ENCODE results near the gene CERS6.

DNA sequence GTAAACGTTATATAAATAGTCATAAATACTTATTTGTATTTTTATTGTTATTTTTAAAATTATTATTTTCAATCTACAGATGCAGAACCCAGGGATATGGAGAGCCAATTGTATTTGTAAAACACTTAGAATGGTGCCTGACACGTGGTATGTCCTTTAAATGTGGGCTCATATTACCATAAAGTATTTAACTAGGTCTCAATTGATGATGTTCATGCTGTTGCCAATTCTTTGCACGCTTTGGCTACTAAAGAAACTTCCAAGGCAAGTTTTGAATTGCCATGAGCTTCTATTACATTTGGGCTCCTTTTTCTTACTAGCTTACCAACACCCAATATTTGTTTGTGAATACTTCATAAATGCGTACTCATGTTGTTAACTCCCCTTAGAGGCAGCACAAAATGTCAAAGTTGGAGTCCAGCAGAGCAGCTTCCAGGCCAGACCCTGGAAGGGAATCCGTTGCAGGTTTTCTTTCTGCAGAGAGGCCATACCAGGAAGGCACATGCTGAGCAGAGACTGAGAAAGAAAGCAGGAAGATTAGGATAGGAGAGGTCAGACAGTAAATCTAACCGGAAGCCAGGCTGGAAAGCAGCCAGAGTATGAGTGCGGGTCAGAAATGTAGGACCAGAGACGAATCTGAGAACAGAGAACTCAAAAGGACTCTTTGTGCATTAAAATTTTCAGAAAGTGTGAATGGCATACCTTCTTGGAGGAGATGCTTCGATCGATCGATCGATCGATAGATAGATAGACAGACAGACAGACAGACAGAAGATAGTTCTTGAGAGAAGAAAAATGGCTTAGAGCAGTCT, 342.2 kb downstream of the CERS6 start:
- TF ChIP-seq, protein P1, sequence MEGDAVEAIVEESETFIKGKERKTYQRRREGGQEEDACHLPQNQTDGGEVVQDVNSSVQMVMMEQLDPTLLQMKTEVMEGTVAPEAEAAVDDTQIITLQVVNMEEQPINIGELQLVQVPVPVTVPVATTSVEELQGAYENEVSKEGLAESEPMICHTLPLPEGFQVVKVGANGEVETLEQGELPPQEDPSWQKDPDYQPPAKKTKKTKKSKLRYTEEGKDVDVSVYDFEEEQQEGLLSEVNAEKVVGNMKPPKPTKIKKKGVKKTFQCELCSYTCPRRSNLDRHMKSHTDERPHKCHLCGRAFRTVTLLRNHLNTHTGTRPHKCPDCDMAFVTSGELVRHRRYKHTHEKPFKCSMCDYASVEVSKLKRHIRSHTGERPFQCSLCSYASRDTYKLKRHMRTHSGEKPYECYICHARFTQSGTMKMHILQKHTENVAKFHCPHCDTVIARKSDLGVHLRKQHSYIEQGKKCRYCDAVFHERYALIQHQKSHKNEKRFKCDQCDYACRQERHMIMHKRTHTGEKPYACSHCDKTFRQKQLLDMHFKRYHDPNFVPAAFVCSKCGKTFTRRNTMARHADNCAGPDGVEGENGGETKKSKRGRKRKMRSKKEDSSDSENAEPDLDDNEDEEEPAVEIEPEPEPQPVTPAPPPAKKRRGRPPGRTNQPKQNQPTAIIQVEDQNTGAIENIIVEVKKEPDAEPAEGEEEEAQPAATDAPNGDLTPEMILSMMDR (IDR thresholded peaks at IDR 0.05): no peak
- no peak for TF ChIP-seq POLR2A (IDR thresholded peaks at IDR 0.05)
